Type B pancreatic cell (in vitro differentiated cells): ENCODE results near the gene RYR2. TPM values are rescaled to one million over a fixed set of nuclear protein-coding genes. Genes with fewer than 3 reads are reported as not detected.

Source experiments
- DNase-seq: peaks from one replicate; pipeline ENCODE4 v3.0.0; 2021; ENCODE audit warnings: mixed read lengths; ENCODE audit not compliant: unreplicated experiment; ENCODE audit errors: extremely low spot score
- H3K27ac Mint-ChIP-seq: 2 replicates; pipeline ENCODE4 v1.8.0; 2021; ENCODE audit warnings: mild to moderate bottlenecking, mixed read lengths
- H3K27me3 Mint-ChIP-seq: 2 replicates; pipeline ENCODE4 v1.8.0; 2021; ENCODE audit warnings: mixed read lengths
- H3K36me3 Mint-ChIP-seq: 2 replicates; pipeline ENCODE4 v1.8.0; 2021; ENCODE audit warnings: mixed read lengths
- H3K4me1 Mint-ChIP-seq: one replicate; pipeline ENCODE4 v1.8.0; 2021; ENCODE audit warnings: mixed read lengths; ENCODE audit not compliant: unreplicated experiment
- H3K4me3 Mint-ChIP-seq: 2 replicates; pipeline ENCODE4 v1.8.0; 2021; ENCODE audit warnings: mild to moderate bottlenecking, mixed read lengths
- H3K9me3 Mint-ChIP-seq: 2 replicates; pipeline ENCODE4 v1.8.0; 2021; ENCODE audit warnings: mixed read lengths
- total RNA-seq: library from RNA; stranded (reverse); gene quantifications from 2 replicates; pipeline ENCODE4 v1.2.1, GENCODE V29; 2021; ENCODE audit warnings: low replicate concordance
- TF ChIP-seq, protein P1 (sequence below): fragments of 200-600 bp; sonication (generic); conservative IDR thresholded peaks from 2 replicates; pipeline ENCODE4 v1.5.0; 2021; ENCODE audit warnings: antibody characterized with exemption, mild to moderate bottlenecking

Gene RYR2
- total RNA-seq, 1 donor from 2014 or later: 0.58 TPM

DNA sequence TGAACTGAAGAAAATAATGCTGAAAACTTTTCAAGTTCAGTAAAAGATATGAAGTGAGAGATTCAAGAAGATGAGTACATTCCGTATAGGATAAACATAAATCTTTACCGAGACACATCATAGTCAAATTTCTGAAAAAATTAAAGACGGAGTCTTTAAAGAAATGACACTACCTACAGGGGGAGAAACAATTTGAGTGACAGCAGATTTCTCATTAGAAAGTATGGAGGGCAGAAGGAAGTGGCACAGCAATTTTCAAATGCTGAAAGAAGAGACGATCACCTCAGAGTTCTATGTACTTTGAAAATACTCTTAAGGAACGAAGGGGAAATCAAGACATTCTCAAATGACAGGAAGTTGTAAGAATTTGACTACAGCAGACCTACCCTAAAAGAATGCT, 577.6 kb downstream of the RYR2 start:
- no peak overlapping the region for H3K27ac Mint-ChIP-seq
- no peak overlapping the region for H3K4me3 Mint-ChIP-seq
- DNase-seq: no peak
- no peaks in the 10 kb centered on the region for H3K4me1 Mint-ChIP-seq
- no peaks in the 10 kb centered on the region for H3K27me3 Mint-ChIP-seq
- no peaks in the 10 kb centered on the region for H3K9me3 Mint-ChIP-seq
- no peaks in the 10 kb centered on the region for H3K36me3 Mint-ChIP-seq
- TF ChIP-seq, protein P1, sequence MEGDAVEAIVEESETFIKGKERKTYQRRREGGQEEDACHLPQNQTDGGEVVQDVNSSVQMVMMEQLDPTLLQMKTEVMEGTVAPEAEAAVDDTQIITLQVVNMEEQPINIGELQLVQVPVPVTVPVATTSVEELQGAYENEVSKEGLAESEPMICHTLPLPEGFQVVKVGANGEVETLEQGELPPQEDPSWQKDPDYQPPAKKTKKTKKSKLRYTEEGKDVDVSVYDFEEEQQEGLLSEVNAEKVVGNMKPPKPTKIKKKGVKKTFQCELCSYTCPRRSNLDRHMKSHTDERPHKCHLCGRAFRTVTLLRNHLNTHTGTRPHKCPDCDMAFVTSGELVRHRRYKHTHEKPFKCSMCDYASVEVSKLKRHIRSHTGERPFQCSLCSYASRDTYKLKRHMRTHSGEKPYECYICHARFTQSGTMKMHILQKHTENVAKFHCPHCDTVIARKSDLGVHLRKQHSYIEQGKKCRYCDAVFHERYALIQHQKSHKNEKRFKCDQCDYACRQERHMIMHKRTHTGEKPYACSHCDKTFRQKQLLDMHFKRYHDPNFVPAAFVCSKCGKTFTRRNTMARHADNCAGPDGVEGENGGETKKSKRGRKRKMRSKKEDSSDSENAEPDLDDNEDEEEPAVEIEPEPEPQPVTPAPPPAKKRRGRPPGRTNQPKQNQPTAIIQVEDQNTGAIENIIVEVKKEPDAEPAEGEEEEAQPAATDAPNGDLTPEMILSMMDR: no peak

DNA sequence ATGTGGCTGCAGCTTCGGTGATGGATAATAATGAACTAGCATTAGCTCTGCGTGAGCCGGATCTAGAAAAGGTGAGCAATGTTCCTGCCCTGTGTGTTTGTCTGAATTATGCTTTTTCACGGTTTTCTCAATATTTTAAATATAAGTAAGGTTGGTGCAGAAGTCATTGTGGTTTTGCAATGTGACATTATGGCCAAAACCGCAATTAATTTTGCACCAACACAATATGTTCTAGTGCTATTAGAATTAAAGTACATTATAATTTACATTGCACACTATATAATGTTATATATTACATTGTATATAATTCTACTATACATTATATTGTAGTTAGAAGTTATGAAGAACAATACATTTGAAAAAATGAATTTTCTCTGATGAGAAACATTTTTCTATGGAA, 592.9 kb downstream of the RYR2 start:
- Mint-ChIP-seq H3K27me3 (no peaks in the 10 kb centered on the region), H3K36me3 (no peaks in the 10 kb centered on the region), H3K4me1 (no peaks in the 10 kb centered on the region), H3K27ac (no peak overlapping the region), H3K4me3 (no peak overlapping the region), H3K9me3 (no peaks in the 10 kb centered on the region)
- TF ChIP-seq, protein P1: no peak
- no peak for DNase-seq

DNA sequence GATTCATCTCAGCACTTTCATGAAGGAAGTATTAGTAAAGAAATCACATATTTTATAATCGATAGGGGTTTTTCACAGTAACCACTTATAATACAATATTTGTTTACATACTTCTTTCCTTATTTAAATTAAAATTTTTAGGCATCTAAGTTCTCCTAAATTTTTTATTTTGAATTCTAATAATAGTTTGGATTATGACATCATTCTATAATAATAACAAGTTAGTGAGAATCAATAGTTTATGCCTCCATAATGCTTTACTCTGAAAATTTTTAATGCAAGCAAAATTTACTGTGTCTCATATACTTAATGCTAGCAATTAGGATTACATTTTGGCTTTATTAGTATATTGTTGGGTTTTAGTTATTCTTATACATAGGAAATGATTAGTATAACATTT, 596.6 kb downstream of the RYR2 start:
- TF ChIP-seq, protein P1: no peak
- H3K9me3 Mint-ChIP-seq: no peaks in the 10 kb centered on the region
- H3K4me3 Mint-ChIP-seq: no peak overlapping the region
- no peak for DNase-seq
- no peaks in the 10 kb centered on the region for H3K36me3 Mint-ChIP-seq
- H3K27ac Mint-ChIP-seq: no peak overlapping the region
- no peaks in the 10 kb centered on the region for H3K4me1 Mint-ChIP-seq
- no peaks in the 10 kb centered on the region for H3K27me3 Mint-ChIP-seq

DNA sequence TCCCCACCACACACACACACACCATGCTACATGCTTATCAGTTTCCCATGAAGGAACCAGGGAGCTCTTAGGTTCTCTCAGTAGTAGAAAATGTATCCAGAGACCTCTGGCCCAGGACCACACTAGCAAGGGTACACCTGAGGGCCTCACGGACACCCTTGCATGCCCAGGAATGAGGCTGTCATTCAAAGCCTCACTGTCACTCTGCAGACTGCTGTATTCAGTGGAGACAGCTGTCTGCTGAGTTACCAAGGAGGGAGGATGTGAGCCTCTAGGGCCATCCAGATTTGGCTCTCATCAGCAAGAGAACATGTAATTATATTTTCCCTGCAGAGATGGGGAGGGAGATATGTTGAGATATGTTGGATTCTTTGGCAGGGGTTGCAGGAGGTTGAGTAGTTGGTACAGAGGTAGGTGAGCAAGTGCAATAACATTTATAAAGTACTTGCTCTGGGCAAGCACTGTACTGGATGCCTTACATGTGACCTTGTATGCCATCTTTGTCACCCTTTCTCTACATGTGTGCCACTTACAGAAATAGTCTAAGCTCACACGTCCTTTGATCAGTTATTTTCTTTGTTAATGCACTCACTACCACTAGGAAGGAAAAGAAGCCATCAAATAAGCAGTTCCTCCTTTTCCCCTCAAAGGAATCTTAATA, 598.2 kb downstream of the RYR2 start:
- no peak overlapping the region for H3K27ac Mint-ChIP-seq
- no peak for DNase-seq
- H3K27me3 Mint-ChIP-seq: no peaks in the 10 kb centered on the region
- no peak overlapping the region for H3K4me3 Mint-ChIP-seq
- no peaks in the 10 kb centered on the region for H3K4me1 Mint-ChIP-seq
- TF ChIP-seq, protein P1: no peak
- H3K36me3 Mint-ChIP-seq: no peaks in the 10 kb centered on the region
- no peaks in the 10 kb centered on the region for H3K9me3 Mint-ChIP-seq

DNA sequence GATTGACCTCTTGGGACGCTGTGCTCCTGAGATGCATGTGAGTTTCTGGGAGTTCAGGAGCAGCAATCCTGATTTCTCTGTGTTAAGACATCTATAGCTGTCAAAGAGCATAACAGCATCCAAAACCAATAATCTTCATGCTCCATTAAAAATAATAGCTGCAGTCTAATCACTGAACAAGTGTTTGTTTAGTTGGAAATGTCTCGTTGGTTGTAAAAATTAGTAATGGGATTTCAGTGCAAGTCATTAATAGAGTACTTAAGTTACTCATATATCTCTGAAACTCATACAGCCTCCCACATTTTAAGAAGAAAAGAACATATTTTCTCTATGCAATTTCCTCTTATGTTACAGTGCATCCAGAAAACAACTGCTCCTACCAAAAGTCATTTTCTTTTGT, 599.0 kb downstream of the RYR2 start:
- Mint-ChIP-seq H3K4me3 (no peak overlapping the region), H3K27me3 (no peaks in the 10 kb centered on the region), H3K27ac (no peak overlapping the region), H3K9me3 (no peaks in the 10 kb centered on the region), H3K36me3 (no peaks in the 10 kb centered on the region), H3K4me1 (no peaks in the 10 kb centered on the region)
- DNase-seq: no peak
- TF ChIP-seq, protein P1: no peak

DNA sequence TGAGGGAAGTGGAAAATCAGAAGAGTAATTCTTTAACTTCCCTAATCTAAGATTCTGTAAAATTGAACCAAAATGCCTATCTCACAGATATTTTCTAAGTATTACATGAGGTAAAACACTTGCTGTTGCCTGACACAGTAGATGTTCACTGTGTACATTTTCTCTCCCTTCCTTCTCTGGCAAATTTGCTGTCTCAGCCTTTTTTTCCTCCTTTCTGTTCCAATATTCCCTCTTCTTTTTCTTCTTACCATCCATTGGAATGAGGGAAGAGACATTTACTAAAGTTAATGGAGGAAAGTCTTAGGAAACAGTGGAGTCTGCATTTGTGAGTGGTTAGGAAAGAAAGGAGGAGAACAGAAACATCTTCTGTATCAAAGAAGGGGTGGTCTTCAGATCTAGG, 608.8 kb downstream of the RYR2 start:
- H3K27me3 Mint-ChIP-seq: no peaks in the 10 kb centered on the region
- no peak overlapping the region for H3K27ac Mint-ChIP-seq
- H3K4me3 Mint-ChIP-seq: no peak overlapping the region
- TF ChIP-seq, protein P1: no peak
- H3K9me3 Mint-ChIP-seq: no peaks in the 10 kb centered on the region
- H3K4me1 Mint-ChIP-seq: no peaks in the 10 kb centered on the region
- DNase-seq: no peak
- H3K36me3 Mint-ChIP-seq: no peaks in the 10 kb centered on the region
